PC-9 (cell line): ENCODE results near the gene MON1A. TPM values are rescaled to one million over a fixed set of nuclear protein-coding genes. Genes with fewer than 3 reads are reported as not detected.

ENCODE experiments used
- BruUV-seq: library from RNA; stranded (reverse); fragments of 400-500 nt; replicated peaks from 2 replicates; lab custom pipeline; 2021; lab: Mats Ljungman, UMichigan
- CTCF ChIA-PET: fragments of 300-600 bp; sonication (Branson Sonifier 250); formaldehyde crosslinking; loops from one replicate; lab custom pipeline; 2022; ENCODE audit warnings: antibody characterized with exemption; lab: Charles Lee
- POLR2A ChIA-PET: fragments of 300-600 bp; sonication (Branson Sonifier 250); formaldehyde crosslinking; loops from one replicate; lab custom pipeline; 2022; ENCODE audit warnings: antibody characterized with exemption; ENCODE audit not compliant: unreplicated experiment; lab: Charles Lee
- DNase-seq, 2 experiments: peaks; one replicate each; pipeline versions ENCODE4 v3.0.0 to v3.0.0-alpha.2; 2015 to 2022; ENCODE audit warnings: mixed read lengths in 1 of 2
- H2AFZ ChIP-seq: fragments of 200-600 bp; sonication (generic); 2 replicates; pipeline ENCODE4 v1.8.1; 2017; ENCODE audit warnings: antibody characterized with exemption
- H3F3A ChIP-seq: fragments of 200-600 bp; sonication (generic); 2 replicates; pipeline ENCODE4 v1.8.1; 2017; ENCODE audit warnings: antibody characterized with exemption, mild to moderate bottlenecking, low read depth; ENCODE audit not compliant: insufficient read depth
- H3K27ac ChIP-seq: fragments of 200-600 bp; sonication (generic); 2 replicates; pipeline ENCODE4 v1.6.1; 2016; ENCODE audit warnings: mixed run types
- H3K27me3 ChIP-seq: fragments of 200-600 bp; sonication (generic); 2 replicates; pipeline ENCODE4 v1.6.1; 2016; ENCODE audit warnings: low read depth, mixed run types; ENCODE audit not compliant: insufficient read depth
- H3K36me3 ChIP-seq: fragments of 200-600 bp; sonication (generic); 2 replicates; pipeline ENCODE4 v1.6.1; 2016; ENCODE audit warnings: low read depth, mixed run types
- H3K4me1 ChIP-seq: fragments of 200-600 bp; sonication (generic); replicated peaks from 2 replicates; pipeline ENCODE4 v1.6.1; 2016; ENCODE audit warnings: mixed run types; ENCODE audit not compliant: insufficient read depth
- H3K4me2 ChIP-seq: fragments of 200-600 bp; sonication (generic); 2 replicates; pipeline ENCODE4 v1.6.1; 2017; ENCODE audit warnings: mixed run types
- H3K4me3 ChIP-seq: fragments of 200-600 bp; sonication (generic); 2 replicates; pipeline ENCODE4 v1.6.1; 2016; ENCODE audit warnings: mixed run types
- H3K79me2 ChIP-seq: fragments of 200-600 bp; sonication (generic); 2 replicates; pipeline ENCODE4 v1.6.1; 2017; ENCODE audit warnings: low read depth, mixed run types
- H3K9me2 ChIP-seq: fragments of 200-600 bp; sonication (generic); 2 replicates; pipeline ENCODE4 v1.8.1; 2017; ENCODE audit warnings: mild to moderate bottlenecking; ENCODE audit not compliant: insufficient read depth
- H3K9me3 ChIP-seq: fragments of 200-600 bp; sonication (generic); 2 replicates; pipeline ENCODE4 v1.8.1; 2016; ENCODE audit warnings: low read depth; ENCODE audit not compliant: insufficient read depth
- H4K20me1 ChIP-seq: fragments of 200-600 bp; sonication (generic); 2 replicates; pipeline ENCODE4 v1.8.1; 2017; ENCODE audit not compliant: insufficient read depth
- EZH2 ChIP-seq: fragments of 200-600 bp; sonication (generic); IDR thresholded peaks from 2 replicates; pipeline ENCODE4 v1.8.0; 2017; ENCODE audit warnings: antibody characterized with exemption, low read depth
- intact Hi-C: fragments of 100-400 bp; cut with micrococcal nuclease; formaldehyde crosslinking; loops from one replicate; pipeline ENCODE4 v1.10.0; 2022; ENCODE audit not compliant: unreplicated experiment
- total RNA-seq: library from RNA; stranded (reverse); gene quantifications from 2 replicates; pipeline ENCODE4 v1.2.3, GENCODE V29; 2021
- TF ChIP-seq, protein P1 (sequence below): fragments of 200-600 bp; sonication (generic); conservative IDR thresholded peaks from 2 replicates; pipeline ENCODE4 v1.6.1; 2017; ENCODE audit warnings: mixed run types, antibody characterized with exemption, mild to moderate bottlenecking, moderate library complexity

The MON1A gene
- total RNA-seq, 1 experiment from 2014 or later = 4.8 TPM

DNA sequence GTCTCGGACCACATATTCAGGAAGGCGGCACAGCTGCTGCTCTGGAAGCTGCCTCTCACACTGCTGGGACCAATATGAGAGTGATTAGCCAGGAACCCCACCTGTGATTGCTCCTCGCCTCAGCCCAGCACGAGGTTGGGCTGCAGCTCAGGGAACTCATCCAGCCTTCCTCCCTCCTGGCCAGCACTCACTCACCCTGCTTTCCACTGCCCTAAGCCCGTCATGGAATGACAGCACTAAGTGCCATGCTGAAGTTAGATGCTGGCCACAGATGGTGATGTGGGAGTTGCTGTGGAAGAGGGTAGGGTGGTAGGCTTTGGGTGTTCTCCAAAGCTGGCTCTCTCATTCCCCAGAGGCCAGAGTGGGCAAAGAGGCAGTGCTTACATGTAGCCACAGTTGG, 33.3 kb downstream of the MON1A start:
- Histone ChIP-seq H3K4me3 (no peak overlapping the region), H4K20me1 (peaks cover 3% of the 10 kb centered on the region), H3K27me3 (no peaks in the 10 kb centered on the region), H3K79me2 (peaks cover 30% of the 10 kb centered on the region), H3F3A (peaks cover 21% of the 10 kb centered on the region), H3K9me3 (no peaks in the 10 kb centered on the region), H3K36me3 (peaks cover 17% of the 10 kb centered on the region; the same call in 1 of the 2 replicates), H3K9me2 (no peaks in the 10 kb centered on the region), H3K27ac (no peak overlapping the region), H2AFZ (no peak overlapping the region), H3K4me2 (no peak overlapping the region), H3K4me1 (peaks cover 19% of the 10 kb centered on the region)
- BruUV-seq = no TSS peak
- intact Hi-C loops = no loop called here
- ChIA-PET POLR2A (no interaction called here), CTCF (no interaction called here)
- TF ChIP-seq EZH2 = no peak
- TF ChIP-seq, protein P1, sequence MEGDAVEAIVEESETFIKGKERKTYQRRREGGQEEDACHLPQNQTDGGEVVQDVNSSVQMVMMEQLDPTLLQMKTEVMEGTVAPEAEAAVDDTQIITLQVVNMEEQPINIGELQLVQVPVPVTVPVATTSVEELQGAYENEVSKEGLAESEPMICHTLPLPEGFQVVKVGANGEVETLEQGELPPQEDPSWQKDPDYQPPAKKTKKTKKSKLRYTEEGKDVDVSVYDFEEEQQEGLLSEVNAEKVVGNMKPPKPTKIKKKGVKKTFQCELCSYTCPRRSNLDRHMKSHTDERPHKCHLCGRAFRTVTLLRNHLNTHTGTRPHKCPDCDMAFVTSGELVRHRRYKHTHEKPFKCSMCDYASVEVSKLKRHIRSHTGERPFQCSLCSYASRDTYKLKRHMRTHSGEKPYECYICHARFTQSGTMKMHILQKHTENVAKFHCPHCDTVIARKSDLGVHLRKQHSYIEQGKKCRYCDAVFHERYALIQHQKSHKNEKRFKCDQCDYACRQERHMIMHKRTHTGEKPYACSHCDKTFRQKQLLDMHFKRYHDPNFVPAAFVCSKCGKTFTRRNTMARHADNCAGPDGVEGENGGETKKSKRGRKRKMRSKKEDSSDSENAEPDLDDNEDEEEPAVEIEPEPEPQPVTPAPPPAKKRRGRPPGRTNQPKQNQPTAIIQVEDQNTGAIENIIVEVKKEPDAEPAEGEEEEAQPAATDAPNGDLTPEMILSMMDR = no peak
- DNase-seq = no peak

DNA sequence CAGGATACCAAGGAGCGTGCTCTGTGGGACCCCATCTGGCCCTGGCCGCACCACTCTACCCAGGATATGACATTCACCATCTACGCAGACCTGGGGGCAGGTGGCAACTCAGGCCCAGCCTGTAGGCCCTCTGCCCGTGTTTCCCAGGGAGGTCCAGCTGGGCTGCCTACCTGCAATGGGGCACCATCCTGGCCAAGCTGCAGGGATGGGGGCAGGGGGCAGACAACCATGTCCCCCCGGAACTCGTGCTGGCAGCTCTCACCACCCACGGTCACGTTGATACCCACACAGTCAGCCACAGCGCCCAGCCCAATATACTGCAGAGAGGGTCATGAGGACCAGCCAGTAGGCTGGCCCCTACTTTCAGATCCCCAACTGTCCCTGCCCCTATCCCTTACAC, 33.8 kb downstream of the MON1A start:
- Histone ChIP-seq H3F3A (peaks cover 15% of the 10 kb centered on the region; the same call in 1 of the 2 replicates), H3K27me3 (no peaks in the 10 kb centered on the region), H3K4me3 (no peak overlapping the region), H3K27ac (no peak overlapping the region), H3K4me1 (peaks cover 19% of the 10 kb centered on the region), H3K79me2 (peaks cover 25% of the 10 kb centered on the region), H2AFZ (no peak overlapping the region), H4K20me1 (peaks cover 3% of the 10 kb centered on the region), H3K4me2 (no peak overlapping the region), H3K9me3 (no peaks in the 10 kb centered on the region), H3K9me2 (no peaks in the 10 kb centered on the region), H3K36me3 (peaks cover 17% of the 10 kb centered on the region; the same call in 1 of the 2 replicates)
- intact Hi-C loops = no loop called here
- DNase-seq = no peak
- TF ChIP-seq EZH2 = no peak
- TF ChIP-seq, protein P1 = no peak
- POLR2A ChIA-PET = no interaction called here
- no TSS peak for BruUV-seq
- CTCF ChIA-PET = no interaction called here

DNA sequence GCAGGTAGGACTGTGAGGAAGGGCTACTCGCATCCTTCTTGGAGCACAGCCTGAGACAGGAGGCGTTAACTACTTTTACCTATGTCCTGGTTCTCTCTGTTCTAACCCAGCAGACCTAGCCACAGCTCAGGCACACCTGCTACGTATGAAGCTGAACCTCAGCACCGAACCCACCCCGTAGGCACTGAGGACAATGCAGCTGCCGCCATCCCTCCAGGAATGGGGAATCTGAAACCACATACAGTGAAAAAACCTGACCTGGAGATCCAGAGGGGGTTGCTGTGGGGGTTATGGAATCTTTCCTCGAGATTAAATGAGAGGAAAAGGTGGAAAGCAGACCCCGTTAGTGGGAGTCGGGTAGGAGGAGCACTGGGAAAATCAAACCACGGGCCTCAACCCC, 40.3 kb downstream of the MON1A start:
- Histone ChIP-seq H3F3A (peaks cover 21% of the 10 kb centered on the region), H3K4me1 (no peaks in the 10 kb centered on the region), H2AFZ (no peak overlapping the region), H3K27ac (no peak overlapping the region), H3K4me3 (no peak overlapping the region), H3K9me3 (no peaks in the 10 kb centered on the region), H3K36me3 (no peaks in the 10 kb centered on the region), H3K79me2 (no peaks in the 10 kb centered on the region), H3K27me3 (no peaks in the 10 kb centered on the region), H4K20me1 (no peaks in the 10 kb centered on the region; the same call in 1 of the 2 replicates), H3K9me2 (no peaks in the 10 kb centered on the region), H3K4me2 (no peak overlapping the region)
- TF ChIP-seq EZH2 = no peak
- TF ChIP-seq, protein P1 = no peak
- CTCF ChIA-PET = no interaction called here
- POLR2A ChIA-PET = no interaction called here
- intact Hi-C loops = no loop called here
- DNase-seq = no peak
- BruUV-seq = no TSS peak
